ENCODE measurements around the gene TRDMT1.

TRDMT1 gene

GRCh38 chr10:17229967-17230682 is 28.7 kb upstream of the TRDMT1 start:
- DNase-seq = peak; percentile 95

GRCh38 chr10:17229717-17229966 is 28.2 kb upstream of the TRDMT1 start:
- DNase-seq = no peak

GRCh38 chr10:17229016-17229716 is 27.7 kb upstream of the TRDMT1 start:
- peak; percentile 91 for DNase-seq

GRCh38 chr10:17228091-17229015 is 26.9 kb upstream of the TRDMT1 start, which contains the start of gene VIM:
Gene VIM (plus strand): TSS chr10:17228241. CDS start chr10:17229423, 1,182 bp downstream.
- DNase-seq = peak; percentile 95

- DNase-seq = no peak
Observed at GRCh38 chr10:17227367-17228090, 26.1 kb upstream of the TRDMT1 start.

GRCh38 chr10:17226891-17227303 is 25.4 kb upstream of the TRDMT1 start:
- DNase-seq = no peak

- no peak for DNase-seq
Observed at GRCh38 chr10:17225808-17226207, 24.3 kb upstream of the TRDMT1 start.

- no peak for DNase-seq
Observed at GRCh38 chr10:17222329-17222728, 20.9 kb upstream of the TRDMT1 start.

GRCh38 chr10:17220652-17221100 is 19.2 kb upstream of the TRDMT1 start:
- no peak for DNase-seq

- DNase-seq = no peak
Observed at GRCh38 chr10:17219024-17219423, 17.6 kb upstream of the TRDMT1 start.

- DNase-seq = no peak
Observed at GRCh38 chr10:17217631-17218232, 16.3 kb upstream of the TRDMT1 start.

GRCh38 chr10:17216901-17217395 is 15.5 kb upstream of the TRDMT1 start:
- no peak for DNase-seq

- DNase-seq = no peak
Observed at GRCh38 chr10:17216217-17216900, 14.9 kb upstream of the TRDMT1 start.

- DNase-seq = no peak
Observed at GRCh38 chr10:17215782-17216122, 14.3 kb upstream of the TRDMT1 start.

- no peak for DNase-seq
Observed at GRCh38 chr10:17214971-17215781, 13.7 kb upstream of the TRDMT1 start.

- no peak for DNase-seq
Observed at GRCh38 chr10:17214526-17214925, 13.1 kb upstream of the TRDMT1 start.

GRCh38 chr10:17213646-17214349 is 12.3 kb upstream of the TRDMT1 start:
- DNase-seq = no peak

- DNase-seq = no peak
Observed at GRCh38 chr10:17212802-17213221, 11.3 kb upstream of the TRDMT1 start.

GRCh38 chr10:17210361-17210760 is 8.9 kb upstream of the TRDMT1 start:
- DNase-seq = no peak

- no peak for DNase-seq
Observed at GRCh38 chr10:17209881-17210280, 8.4 kb upstream of the TRDMT1 start.
